HepG2 (cell line): Measurements from ENCODE around the gene IFIT5. TPM values are rescaled to one million over a fixed set of nuclear protein-coding genes. Genes with fewer than 3 reads are reported as not detected.

Experiments used
- ATAC-seq: fragments of 200-7000 bp; cut with Tn5 transposase; 3 replicates; pipeline ENCODE4 v1.9.1; 2020; ENCODE audit warnings: mild to moderate bottlenecking, moderate library complexity
- BruUV-seq: library from RNA; stranded (reverse); fragments of 400-500 nt; replicated peaks from 2 replicates; lab custom pipeline; 2021; lab: Mats Ljungman, UMichigan
- CTCF ChIA-PET: fragments of 300-600 bp; formaldehyde crosslinking; extraction: SDS; loops from one replicate; lab custom pipeline; 2021; ENCODE audit warnings: low total read pairs, inconsistent platforms, low intra/inter-chr PET ratio; lab: Yijun Ruan, JAX
- POLR2A ChIA-PET: fragments of 350-600 bp; sonication (Branson Sonifier 250); formaldehyde crosslinking; loops from one replicate; lab custom pipeline; 2020; ENCODE audit warnings: antibody characterized with exemption, inconsistent platforms; lab: Yijun Ruan, JAX
- DNase-seq: peaks from one replicate; pipeline ENCODE4 v3.0.0-alpha.2; 2015; ENCODE audit warnings: low spot score
- FAIRE-seq: peaks from 3 replicates; lab custom pipeline; 2011; peaks lifted over from hg19 to GRCh38; lab: Jason Lieb, UNC
- H2AFZ ChIP-seq: one replicate; pipeline ENCODE4 v1.6.1; 2011; ENCODE audit warnings: low read length, inconsistent platforms
- H3K27ac ChIP-seq: fragments of 300-600 bp; 3 replicates; pipeline ENCODE4 v1.8.0; 2011; ENCODE audit warnings: mixed run types, mild to moderate bottlenecking, mixed read lengths, low read length, inconsistent platforms; ENCODE audit not compliant: insufficient read depth; ENCODE audit errors: extremely low read length
- H3K27me3 ChIP-seq, 2 experiments: fragments of 200-600 bp in 1 of 2; 2 replicates in 1 of 2; 3 replicates in 1 of 2; pipeline versions ENCODE4 v1.6.0 to v1.8.0; 2011; ENCODE audit warnings: low read length in 2 of 2, mild to moderate bottlenecking in 2 of 2, moderate library complexity in 2 of 2, inconsistent platforms in 1 of 2; ENCODE audit not compliant: insufficient read depth in 2 of 2, control insufficient read depth in 1 of 2
- H3K36me3 ChIP-seq, 2 experiments: fragments of 200-600 bp in 1 of 2; replicated peaks in 1 of 2; 2 replicates in 1 of 2; 3 replicates in 1 of 2; pipeline versions ENCODE4 v1.5.1 to v1.8.0; 2011; ENCODE audit warnings: low read length in 2 of 2, inconsistent platforms in 1 of 2; ENCODE audit not compliant: insufficient read depth in 2 of 2, control insufficient read depth in 1 of 2
- H3K4me1 ChIP-seq: 2 replicates; pipeline ENCODE4 v1.5.1; 2012; ENCODE audit warnings: low read length, inconsistent platforms; ENCODE audit not compliant: insufficient read depth
- H3K4me2 ChIP-seq: 2 replicates; pipeline ENCODE4 v1.6.0; 2011; ENCODE audit warnings: low read depth, low read length, inconsistent platforms
- H3K4me3 ChIP-seq, 3 experiments: fragments of 200-600 bp in 1 of 3; sonication (generic), shearing (Covaris generic) in 1 of 3; replicated peaks in 1 of 3; 2 replicates each; pipeline ENCODE4 v1.5.1; 2011 to 2016; ENCODE audit warnings: low read length in 3 of 3, inconsistent platforms in 2 of 3, low read depth in 2 of 3, mild to moderate bottlenecking in 2 of 3, control low read depth in 1 of 3, mixed read lengths in 1 of 3; ENCODE audit not compliant: insufficient read depth in 1 of 3
- H3K79me2 ChIP-seq: one replicate; pipeline ENCODE4 v1.6.1; 2011; ENCODE audit warnings: low read length, inconsistent platforms; ENCODE audit not compliant: insufficient read depth
- H3K9ac ChIP-seq: 2 replicates; pipeline ENCODE4 v1.6.0; 2011; ENCODE audit warnings: mild to moderate bottlenecking, low read depth, low read length, inconsistent platforms; ENCODE audit not compliant: insufficient read depth
- H3K9me3 ChIP-seq: 2 replicates; pipeline ENCODE4 v1.5.1; 2012; ENCODE audit warnings: mild to moderate bottlenecking, low read length
- H4K20me1 ChIP-seq: 2 replicates; pipeline ENCODE4 v1.6.0; 2011; ENCODE audit warnings: inconsistent platforms, mild to moderate bottlenecking, low read length, moderate library complexity; ENCODE audit not compliant: insufficient read depth
- ATF7 ChIP-seq, 2 experiments: fragments of 450-650 bp in 1 of 2; sonication (generic) in 1 of 2; formaldehyde crosslinking in 1 of 2; IDR thresholded peaks; 2 replicates each; pipeline versions ENCODE4 v1.4.0 to v1.6.1; 2016 to 2020; ENCODE audit warnings: antibody characterized with exemption in 1 of 2, mild to moderate bottlenecking in 1 of 2, missing genetic modification reagents in 1 of 2
- GZF1 ChIP-seq: sonication (generic); formaldehyde crosslinking; IDR thresholded peaks from 2 replicates; pipeline ENCODE4 v1.5.1; 2020; ENCODE audit warnings: mild to moderate bottlenecking, missing genetic modification reagents
- RFX5 ChIP-seq: IDR thresholded peaks from 2 replicates; pipeline ENCODE4 v1.6.1; 2011; ENCODE audit warnings: low read depth, low read length, improper control_type of control experiment
- WGBS: methylation state at CpG from one replicate; pipeline ENCODE4 v1.1.6; 2017; ENCODE audit warnings: low lambda C conversion rate; 5-methylcytosine and 5-hydroxymethylcytosine counted together
- in situ Hi-C: cut with HindIII; loops from 2 replicates; pipeline ENCODE4 v1.10.0; 2017; ENCODE audit warnings: low pct_unique_long_range_greater_than_20kb; ENCODE audit not compliant: extremely low pct_ligation_motif_present
- intact Hi-C: fragments of 100-400 bp; cut with micrococcal nuclease; formaldehyde crosslinking; loops from one replicate; pipeline ENCODE4 v1.10.0; 2022; ENCODE audit not compliant: unreplicated experiment
- polyA plus RNA-seq, 8 experiments: library from polyadenylated mRNA; depleted of rRNA in 3 of 8; stranded (reverse) in 7 of 8; unstranded in 1 of 8; fragments of >200 nt; fragmentation: Illumina TruSeq in 4 of 8; extraction: Trizol in 4 of 8; gene quantifications; 2 replicates each; pipeline versions ENCODE4 v1.2.1 to v1.2.3, GENCODE V29; 2011 to 2016; ENCODE audit warnings: low read depth in 4 of 8, missing spikeins in 1 of 8, mixed read lengths in 1 of 8; ENCODE audit not compliant: insufficient read depth in 1 of 8
- total RNA-seq, 5 experiments: library from RNA; depleted of rRNA; stranded (reverse); fragments of >200 nt; fragmentation: Illumina TruSeq; extraction: Trizol; gene quantifications; 2 replicates each; pipeline ENCODE4 v1.2.3, GENCODE V29; 2016; ENCODE audit warnings: low read depth in 1 of 5
- TF ChIP-seq, protein P1 (sequence below): sonication (generic); formaldehyde crosslinking; IDR thresholded peaks from 2 replicates; pipeline ENCODE4 v1.5.0; 2020; ENCODE audit warnings: mild to moderate bottlenecking, missing genetic modification reagents, borderline replicate concordance

IFIT5 gene
- total and polyA plus RNA-seq, 2 of the 13 experiments (the other 11 are each of a cell fraction or from before 2014, with no cell fraction given) = 2.2 to 8.3 TPM

DNA sequence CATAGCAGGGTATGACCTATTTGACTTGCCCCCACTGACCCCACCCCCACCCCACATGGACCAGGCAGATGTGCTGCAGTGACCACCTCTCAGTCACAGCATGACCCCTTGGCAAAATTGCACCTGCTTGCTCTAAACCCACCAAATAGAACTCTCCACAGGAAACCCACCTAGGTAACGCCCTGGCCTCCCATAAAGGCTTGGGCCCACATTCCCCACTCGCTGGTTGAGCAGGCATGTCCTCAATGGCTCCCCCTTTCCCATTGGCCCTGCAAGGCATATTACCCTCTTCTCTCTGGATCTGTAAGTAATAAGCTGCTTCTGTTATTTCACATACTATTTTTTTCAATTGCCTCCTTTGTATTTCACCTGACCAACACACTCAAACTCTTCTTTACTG is 19.2 kb upstream of the IFIT5 start:
- BruUV-seq = no TSS peak
- in situ Hi-C loops = no loop called here

More for the DNA sequence above, 19.2 kb upstream of the IFIT5 start:
- Histone ChIP-seq H3K79me2 (no peaks in the 10 kb centered on the region), H4K20me1 (no peaks in the 10 kb centered on the region), H3K4me3 (no peak overlapping the region), H3K27me3 (no peaks in the 10 kb centered on the region), H3K36me3 (no peaks in the 10 kb centered on the region), H3K4me2 (no peak overlapping the region), H3K9me3 (no peaks in the 10 kb centered on the region), H2AFZ (no peak overlapping the region), H3K4me1 (peaks cover 21% of the 10 kb centered on the region), H3K27ac (no peak overlapping the region), H3K9ac (no peak overlapping the region)
- no peak for TF ChIP-seq ATF7 (IDR thresholded peaks at IDR 0.05)
- no peak for TF ChIP-seq ATF7 (CRISPR knock-in tag; IDR thresholded peaks at IDR 0.05)
- no peak for TF ChIP-seq GZF1 (CRISPR knock-in tag)
- TF ChIP-seq, protein P1, sequence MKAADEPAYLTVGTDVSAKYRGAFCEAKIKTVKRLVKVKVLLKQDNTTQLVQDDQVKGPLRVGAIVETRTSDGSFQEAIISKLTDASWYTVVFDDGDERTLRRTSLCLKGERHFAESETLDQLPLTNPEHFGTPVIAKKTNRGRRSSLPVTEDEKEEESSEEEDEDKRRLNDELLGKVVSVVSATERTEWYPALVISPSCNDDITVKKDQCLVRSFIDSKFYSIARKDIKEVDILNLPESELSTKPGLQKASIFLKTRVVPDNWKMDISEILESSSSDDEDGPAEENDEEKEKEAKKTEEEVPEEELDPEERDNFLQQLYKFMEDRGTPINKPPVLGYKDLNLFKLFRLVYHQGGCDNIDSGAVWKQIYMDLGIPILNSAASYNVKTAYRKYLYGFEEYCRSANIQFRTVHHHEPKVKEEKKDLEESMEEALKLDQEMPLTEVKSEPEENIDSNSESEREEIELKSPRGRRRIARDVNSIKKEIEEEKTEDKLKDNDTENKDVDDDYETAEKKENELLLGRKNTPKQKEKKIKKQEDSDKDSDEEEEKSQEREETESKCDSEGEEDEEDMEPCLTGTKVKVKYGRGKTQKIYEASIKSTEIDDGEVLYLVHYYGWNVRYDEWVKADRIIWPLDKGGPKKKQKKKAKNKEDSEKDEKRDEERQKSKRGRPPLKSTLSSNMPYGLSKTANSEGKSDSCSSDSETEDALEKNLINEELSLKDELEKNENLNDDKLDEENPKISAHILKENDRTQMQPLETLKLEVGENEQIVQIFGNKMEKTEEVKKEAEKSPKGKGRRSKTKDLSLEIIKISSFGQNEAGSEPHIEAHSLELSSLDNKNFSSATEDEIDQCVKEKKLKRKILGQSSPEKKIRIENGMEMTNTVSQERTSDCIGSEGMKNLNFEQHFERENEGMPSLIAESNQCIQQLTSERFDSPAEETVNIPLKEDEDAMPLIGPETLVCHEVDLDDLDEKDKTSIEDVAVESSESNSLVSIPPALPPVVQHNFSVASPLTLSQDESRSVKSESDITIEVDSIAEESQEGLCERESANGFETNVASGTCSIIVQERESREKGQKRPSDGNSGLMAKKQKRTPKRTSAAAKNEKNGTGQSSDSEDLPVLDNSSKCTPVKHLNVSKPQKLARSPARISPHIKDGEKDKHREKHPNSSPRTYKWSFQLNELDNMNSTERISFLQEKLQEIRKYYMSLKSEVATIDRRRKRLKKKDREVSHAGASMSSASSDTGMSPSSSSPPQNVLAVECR (CRISPR knock-in tag) = no peak
- TF ChIP-seq RFX5 = no peak
- ATAC-seq = no peak
- 97% methylated on average over 2 of the region's 2 CpGs for WGBS
- intact Hi-C loops = no loop called here
- no peak for FAIRE-seq
- no peak for DNase-seq
- ChIA-PET CTCF (no interaction called here), POLR2A (no interaction called here)
